Adipocyte (in vitro differentiated cells): ENCODE measurements around the gene PSMD13.
"Not testable (repeated sequence)": the region's sequence is repeated elsewhere in the genome, so short reads cannot be mapped to it uniquely, and the experiment has no call there.

Experiments used
- DNase-seq: peaks from one replicate; pipeline ENCODE4 v3.0.0-alpha.2; 2015; ENCODE audit warnings: low read depth
- H3K27me3 ChIP-seq: replicated peaks from 2 replicates; pipeline ENCODE4 v1.7.0; 2013; ENCODE audit warnings: mild to moderate bottlenecking, low read length, moderate library complexity; ENCODE audit not compliant: control insufficient read depth, insufficient read depth
- H3K36me3 ChIP-seq: 2 replicates; pipeline ENCODE4 v1.7.0; 2013; ENCODE audit warnings: low read length, mild to moderate bottlenecking, moderate library complexity; ENCODE audit not compliant: control insufficient read depth, insufficient read depth, severe bottlenecking
- H3K4me1 ChIP-seq: 2 replicates; pipeline ENCODE4 v1.7.0; 2013; ENCODE audit warnings: mild to moderate bottlenecking, low read length, moderate library complexity; ENCODE audit not compliant: control insufficient read depth, insufficient read depth
- H3K4me3 ChIP-seq: 2 replicates; pipeline ENCODE4 v1.7.0; 2013; ENCODE audit warnings: mild to moderate bottlenecking, low read length, moderate library complexity
- H3K9ac ChIP-seq: 2 replicates; pipeline ENCODE4 v1.7.0; 2013; ENCODE audit warnings: mild to moderate bottlenecking, low read length, moderate library complexity
- H3K9me3 ChIP-seq: 2 replicates; pipeline ENCODE4 v1.7.0; 2013; ENCODE audit warnings: mild to moderate bottlenecking, low read length, moderate library complexity; ENCODE audit not compliant: control insufficient read depth

The PSMD13 gene

DNA sequence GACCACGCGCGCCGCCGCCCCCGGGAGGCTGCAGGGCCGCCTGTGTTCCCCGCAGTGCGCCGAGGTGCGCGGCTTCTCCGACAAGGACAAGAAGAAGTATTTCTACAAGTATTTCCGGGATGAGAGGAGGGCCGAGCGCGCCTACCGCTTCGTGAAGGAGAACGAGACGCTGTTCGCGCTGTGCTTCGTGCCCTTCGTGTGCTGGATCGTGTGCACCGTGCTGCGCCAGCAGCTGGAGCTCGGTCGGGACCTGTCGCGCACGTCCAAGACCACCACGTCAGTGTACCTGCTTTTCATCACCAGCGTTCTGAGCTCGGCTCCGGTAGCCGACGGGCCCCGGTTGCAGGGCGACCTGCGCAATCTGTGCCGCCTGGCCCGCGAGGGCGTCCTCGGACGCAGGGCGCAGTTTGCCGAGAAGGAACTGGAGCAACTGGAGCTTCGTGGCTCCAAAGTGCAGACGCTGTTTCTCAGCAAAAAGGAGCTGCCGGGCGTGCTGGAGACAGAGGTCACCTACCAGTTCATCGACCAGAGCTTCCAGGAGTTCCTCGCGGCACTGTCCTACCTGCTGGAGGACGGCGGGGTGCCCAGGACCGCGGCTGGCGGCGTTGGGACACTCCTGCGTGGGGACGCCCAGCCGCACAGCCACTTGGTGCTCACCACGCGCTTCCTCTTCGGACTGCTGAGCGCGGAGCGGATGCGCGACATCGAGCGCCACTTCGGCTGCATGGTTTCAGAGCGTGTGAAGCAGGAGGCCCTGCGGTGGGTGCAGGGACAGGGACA, 44.1 kb downstream of the PSMD13 start:
- Histone ChIP-seq H3K9ac (no peak overlapping the region), H3K36me3 (no peaks in the 10 kb centered on the region), H3K4me1 (no peaks in the 10 kb centered on the region), H3K4me3 (no peak overlapping the region), H3K27me3 (peaks cover 51% of the 10 kb centered on the region), H3K9me3 (peaks cover 6% of the 10 kb centered on the region)
- DNase-seq: no peak

DNA sequence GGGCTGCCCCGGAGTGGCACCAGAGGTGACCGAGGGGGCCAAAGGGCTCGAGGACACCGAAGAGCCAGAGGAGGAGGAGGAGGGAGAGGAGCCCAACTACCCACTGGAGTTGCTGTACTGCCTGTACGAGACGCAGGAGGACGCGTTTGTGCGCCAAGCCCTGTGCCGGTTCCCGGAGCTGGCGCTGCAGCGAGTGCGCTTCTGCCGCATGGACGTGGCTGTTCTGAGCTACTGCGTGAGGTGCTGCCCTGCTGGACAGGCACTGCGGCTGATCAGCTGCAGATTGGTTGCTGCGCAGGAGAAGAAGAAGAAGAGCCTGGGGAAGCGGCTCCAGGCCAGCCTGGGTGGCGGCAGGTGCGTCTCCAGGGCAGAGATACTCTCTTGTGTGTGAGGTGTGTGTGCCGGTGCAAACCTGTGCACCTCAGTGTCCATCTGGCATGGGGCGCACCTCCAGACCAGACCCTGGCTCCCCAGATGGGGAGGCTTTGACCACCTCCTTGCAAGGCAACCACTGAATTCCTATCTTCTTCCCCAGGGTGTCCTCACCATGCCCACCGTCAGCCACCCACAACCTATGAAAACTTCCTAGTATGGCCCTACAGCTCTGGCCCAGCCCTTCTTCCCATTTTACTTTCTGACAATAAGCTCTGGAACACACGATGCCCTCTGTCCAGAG, 44.8 kb downstream of the PSMD13 start:
- DNase-seq: no peak
- no peaks in the 10 kb centered on the region for H3K4me1 ChIP-seq
- H3K9ac ChIP-seq: no peak overlapping the region
- H3K4me3 ChIP-seq: no peak overlapping the region
- peaks cover 51% of the 10 kb centered on the region for H3K27me3 ChIP-seq
- H3K36me3 ChIP-seq: no peaks in the 10 kb centered on the region
- no peaks in the 10 kb centered on the region for H3K9me3 ChIP-seq

DNA sequence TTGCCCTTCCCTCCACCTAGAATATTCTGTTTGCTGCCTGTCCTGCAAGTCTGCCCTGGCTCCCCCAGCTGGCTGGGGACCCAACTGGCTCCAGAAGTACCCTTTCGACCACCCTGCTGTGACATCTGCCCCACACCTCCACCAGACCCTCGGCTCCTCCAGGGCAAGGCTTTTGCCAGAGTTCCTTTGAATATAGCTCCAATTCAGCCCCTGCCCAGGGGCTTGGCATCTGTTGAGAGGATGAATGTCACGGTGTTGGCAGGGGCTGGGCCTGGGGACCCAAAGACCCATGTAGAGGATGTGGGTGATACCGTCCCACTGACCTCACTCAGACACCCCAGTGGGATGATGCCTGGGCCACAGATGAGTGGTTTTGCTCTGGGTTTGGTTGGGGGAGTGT, 45.4 kb downstream of the PSMD13 start:
- Histone ChIP-seq H3K4me3 (no peak overlapping the region), H3K9ac (no peak overlapping the region), H3K9me3 (no peaks in the 10 kb centered on the region), H3K36me3 (no peaks in the 10 kb centered on the region), H3K4me1 (no peaks in the 10 kb centered on the region), H3K27me3 (peaks cover 51% of the 10 kb centered on the region)
- no peak for DNase-seq

DNA sequence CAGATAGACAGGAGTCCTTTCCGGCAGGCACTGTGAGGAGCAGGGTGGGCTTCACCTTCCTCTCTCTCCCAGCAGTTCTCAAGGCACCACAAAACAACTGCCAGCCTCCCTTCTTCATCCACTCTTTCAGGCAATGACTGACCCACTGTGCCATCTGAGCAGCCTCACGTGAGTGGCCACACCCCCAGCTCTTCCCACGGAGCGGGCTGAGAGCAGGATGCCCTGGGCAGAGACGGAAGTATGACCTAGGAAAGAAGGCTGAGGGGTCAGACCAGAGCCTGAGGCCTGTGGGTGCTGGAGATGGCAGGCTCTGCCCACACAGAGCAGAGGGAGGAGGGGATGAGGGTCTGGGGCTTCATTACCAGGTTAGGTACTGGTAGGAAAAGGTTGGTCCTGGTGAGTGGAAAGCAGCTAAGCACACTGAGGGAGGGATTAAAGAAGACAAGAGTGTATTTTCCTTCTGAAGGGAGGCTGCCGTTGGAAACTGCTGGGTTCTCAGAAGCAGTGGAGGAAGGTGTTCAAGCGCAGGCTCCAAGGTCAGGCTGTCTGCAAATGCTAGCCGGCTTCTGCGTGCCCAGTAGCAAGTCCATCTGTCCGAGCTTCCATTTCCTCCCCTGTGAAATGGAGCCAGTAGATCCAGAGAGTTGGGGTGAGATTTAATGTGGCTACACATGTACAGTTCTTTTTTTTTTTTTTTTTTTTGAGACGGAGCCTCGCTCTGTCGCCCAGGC, 46.0 kb downstream of the PSMD13 start:
- no peaks in the 10 kb centered on the region for H3K9me3 ChIP-seq
- no peaks in the 10 kb centered on the region for H3K36me3 ChIP-seq
- H3K4me3 ChIP-seq: no peak overlapping the region
- H3K4me1 ChIP-seq: no peaks in the 10 kb centered on the region
- no peak for DNase-seq
- H3K9ac ChIP-seq: no peak overlapping the region
- H3K27me3 ChIP-seq: peaks cover 50% of the 10 kb centered on the region

DNA sequence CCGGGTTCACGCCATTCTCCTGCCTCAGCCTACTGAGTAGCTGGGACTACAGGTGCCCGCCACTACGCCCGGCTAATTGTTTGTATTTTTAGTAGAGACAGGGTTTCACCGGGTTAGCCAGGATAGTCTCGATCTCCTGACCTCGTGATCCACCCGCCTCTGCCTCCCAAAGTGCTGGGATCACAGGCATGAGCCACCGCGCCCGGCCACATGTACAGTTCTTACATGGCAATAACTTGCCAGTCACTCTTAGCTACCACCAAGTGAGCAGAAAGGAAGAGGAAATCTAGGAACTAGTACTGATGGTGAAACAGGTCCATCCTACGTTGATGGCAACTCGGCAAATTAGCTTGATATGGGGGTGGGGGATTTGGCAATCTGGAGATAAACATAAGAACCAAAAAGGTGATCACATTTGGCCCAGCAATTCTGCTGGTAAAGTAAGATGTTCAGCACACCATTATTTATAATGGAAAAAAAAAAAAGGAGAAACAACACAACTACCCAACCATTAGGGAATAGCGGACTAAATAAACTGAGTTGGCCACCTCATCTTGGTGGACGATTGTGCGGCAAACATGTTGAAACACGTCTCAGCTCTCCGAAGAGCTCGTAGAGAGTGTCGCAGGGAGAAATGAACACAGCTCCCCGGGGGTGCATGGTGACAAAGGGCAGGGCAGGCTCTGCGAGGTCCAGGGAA, 46.8 kb downstream of the PSMD13 start:
- Histone ChIP-seq H3K9me3 (no peaks in the 10 kb centered on the region), H3K9ac (no peak overlapping the region), H3K4me3 (no peak overlapping the region), H3K27me3 (peaks cover 51% of the 10 kb centered on the region), H3K4me1 (peaks cover 4% of the 10 kb centered on the region), H3K36me3 (no peaks in the 10 kb centered on the region)
- DNase-seq: no peak

DNA sequence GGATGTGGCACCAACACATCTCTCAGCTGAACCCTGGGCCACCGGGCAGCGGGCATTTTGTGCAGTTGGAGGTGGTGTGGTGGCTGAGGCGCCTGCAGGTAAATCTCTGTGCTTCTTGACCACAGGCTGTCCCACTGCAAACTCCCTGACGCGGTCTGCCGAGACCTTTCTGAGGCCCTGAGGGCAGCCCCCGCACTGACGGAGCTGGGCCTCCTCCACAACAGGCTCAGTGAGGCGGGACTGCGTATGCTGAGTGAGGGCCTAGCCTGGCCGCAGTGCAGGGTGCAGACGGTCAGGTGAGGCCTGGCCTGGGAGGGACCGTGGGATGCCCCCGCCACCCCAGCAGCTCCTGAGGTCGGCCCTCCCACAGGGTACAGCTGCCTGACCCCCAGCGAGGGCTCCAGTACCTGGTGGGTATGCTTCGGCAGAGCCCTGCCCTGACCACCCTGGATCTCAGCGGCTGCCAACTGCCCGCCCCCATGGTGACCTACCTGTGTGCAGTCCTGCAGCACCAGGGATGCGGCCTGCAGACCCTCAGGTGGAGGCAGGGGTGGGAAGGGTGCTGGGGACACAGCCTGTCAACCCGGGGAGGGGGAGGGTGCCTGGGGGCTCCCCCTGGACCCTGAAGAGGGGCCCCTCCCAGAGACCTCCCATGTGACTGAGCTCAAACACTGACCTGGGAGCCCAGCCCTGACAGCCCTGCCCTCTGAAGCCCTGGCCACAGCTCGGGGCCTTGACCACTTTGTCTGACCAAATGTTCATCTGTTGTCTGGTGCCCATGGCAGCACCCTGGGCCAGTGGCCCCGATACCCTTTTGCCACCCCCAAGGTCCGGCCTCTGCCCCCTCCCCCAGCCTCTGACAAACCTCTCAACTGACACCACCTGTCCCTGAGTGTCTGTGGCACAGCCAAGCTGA, 47.6 kb downstream of the PSMD13 start:
- H3K4me1 ChIP-seq: peaks cover 4% of the 10 kb centered on the region
- DNase-seq: no peak
- peaks cover 51% of the 10 kb centered on the region for H3K27me3 ChIP-seq
- no peaks in the 10 kb centered on the region for H3K36me3 ChIP-seq
- no peak overlapping the region for H3K4me3 ChIP-seq
- no peaks in the 10 kb centered on the region for H3K9me3 ChIP-seq
- no peak overlapping the region for H3K9ac ChIP-seq

DNA sequence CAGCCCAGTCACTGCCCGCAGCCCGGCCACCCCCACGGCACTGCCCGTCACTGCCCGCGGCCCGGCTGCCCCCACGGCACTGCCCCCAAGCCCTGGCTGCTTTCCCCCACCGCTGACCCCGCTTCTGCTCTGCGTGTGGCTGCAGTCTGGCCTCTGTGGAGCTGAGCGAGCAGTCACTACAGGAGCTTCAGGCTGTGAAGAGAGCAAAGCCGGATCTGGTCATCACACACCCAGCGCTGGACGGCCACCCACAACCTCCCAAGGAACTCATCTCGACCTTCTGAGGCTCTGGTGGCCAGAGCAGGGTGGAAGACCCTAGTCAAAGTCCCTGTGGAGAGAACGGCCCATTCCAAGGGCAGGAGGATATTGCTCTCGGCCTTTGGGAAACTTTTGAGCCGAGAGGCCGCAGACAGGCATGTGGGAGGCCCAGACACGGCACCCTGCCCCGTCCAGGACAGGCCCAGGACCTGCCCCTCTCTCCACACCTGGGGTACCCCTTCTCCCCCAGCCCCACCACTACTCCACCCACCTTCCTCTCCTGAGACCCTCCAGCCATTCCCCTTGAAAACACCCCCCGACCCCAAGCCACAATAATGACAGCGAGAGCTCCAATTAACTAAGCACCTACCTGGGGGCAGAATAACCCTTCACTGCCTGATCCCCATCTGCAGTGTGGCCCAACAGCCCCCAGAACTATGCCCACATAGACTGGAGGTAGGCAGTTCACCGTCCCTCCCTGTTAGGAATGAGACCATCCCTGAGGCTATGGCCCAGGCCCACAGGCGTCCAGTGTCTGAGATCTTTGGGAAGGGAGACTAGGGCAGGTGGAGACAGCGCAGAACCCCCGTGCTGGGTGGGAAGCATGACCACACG, 48.5 kb downstream of the PSMD13 start:
- Histone ChIP-seq H3K9me3 (no peaks in the 10 kb centered on the region), H3K4me3 (no peak overlapping the region), H3K4me1 (peaks cover 4% of the 10 kb centered on the region), H3K27me3 (peaks cover 51% of the 10 kb centered on the region), H3K9ac (no peak overlapping the region), H3K36me3 (no peaks in the 10 kb centered on the region)
- DNase-seq: no peak

DNA sequence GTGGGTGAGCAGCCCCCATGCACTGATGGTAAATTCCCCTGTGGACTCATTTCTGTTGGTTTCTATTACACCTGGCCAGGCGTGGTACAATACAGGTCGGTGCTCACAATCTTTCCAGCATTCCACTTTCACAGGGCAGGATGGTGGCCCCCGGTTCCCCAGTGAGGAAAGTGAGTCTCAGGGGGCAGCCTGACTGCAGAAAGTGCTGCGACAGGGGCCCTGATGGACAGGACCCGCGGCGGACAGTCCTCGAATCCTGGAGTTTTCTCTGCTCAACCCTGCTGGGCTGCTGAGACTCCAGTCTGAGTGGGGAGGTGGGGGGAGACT, 49.1 kb downstream of the PSMD13 start:
- Histone ChIP-seq H3K4me3 (no peak overlapping the region), H3K9ac (no peak overlapping the region)

DNA sequence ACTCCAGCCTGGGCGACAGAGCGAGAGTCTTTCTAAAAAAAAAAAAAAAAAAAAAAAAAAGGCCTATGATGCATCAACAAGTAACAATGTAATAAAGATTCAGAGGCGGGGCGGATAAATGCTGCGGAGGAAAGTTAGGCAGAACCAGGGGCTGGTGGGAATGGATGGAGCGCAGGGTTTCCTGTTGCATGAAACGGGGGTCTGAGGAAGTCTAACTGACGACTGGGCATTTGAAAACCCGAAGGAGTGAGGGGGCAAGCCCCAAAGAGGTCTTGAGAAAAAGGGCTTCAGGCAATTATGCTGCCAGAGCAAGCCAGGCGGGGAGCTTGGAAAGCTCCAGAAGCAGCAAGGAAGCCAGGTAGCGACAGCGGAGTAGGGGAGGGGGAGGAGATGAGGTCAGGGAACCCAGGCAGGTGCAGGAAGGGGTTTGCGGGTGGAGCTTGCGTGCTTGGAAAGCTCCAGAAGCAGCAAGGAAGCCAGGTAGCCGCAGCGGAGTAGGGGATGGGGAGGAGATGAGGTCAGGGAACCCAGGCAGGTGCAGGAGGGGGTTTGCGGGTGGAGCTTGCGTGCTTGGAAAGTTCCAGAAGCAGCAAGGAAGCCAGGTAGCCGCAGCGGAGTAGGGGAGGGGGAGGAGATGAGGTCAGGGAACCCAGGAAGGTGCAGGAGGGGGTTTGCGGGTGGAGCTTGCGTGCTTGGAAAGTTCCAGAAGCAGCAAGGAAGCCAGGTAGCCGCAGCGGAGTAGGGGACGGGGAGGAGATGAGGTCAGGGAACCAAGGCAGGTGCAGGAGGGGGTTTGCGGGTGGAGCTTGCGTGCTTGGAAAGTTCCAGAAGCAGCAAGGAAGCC, 50.4 kb downstream of the PSMD13 start:
- DNase-seq, H3K9me3 ChIP-seq, H3K9ac ChIP-seq, H3K4me1 ChIP-seq, H3K4me3 ChIP-seq, H3K36me3 ChIP-seq: not testable (repeated sequence)
- peaks cover 33% of the 10 kb centered on the region for H3K27me3 ChIP-seq

More for the DNA sequence above, 49.1 kb downstream of the PSMD13 start:
- H3K4me1 ChIP-seq: peaks cover 4% of the 10 kb centered on the region
- peaks cover 46% of the 10 kb centered on the region for H3K27me3 ChIP-seq
- H3K36me3 ChIP-seq: no peaks in the 10 kb centered on the region
- H3K9me3 ChIP-seq: no peaks in the 10 kb centered on the region
- no peak for DNase-seq
